HG02610 (cell line): Measurements from ENCODE around the gene NHLRC3.
"Not testable (repeated sequence)": the region's sequence is repeated elsewhere in the genome, so short reads cannot be mapped to it uniquely, and the experiment has no call there.

Source experiments
- ATAC-seq: cut with Tn5 transposase; IDR thresholded peaks from one replicate; pipeline ENCODE4 v1.9.1; 2021; ENCODE audit warnings: mild to moderate bottlenecking, moderate library complexity; ENCODE audit not compliant: unreplicated experiment

The NHLRC3 gene, protein sequence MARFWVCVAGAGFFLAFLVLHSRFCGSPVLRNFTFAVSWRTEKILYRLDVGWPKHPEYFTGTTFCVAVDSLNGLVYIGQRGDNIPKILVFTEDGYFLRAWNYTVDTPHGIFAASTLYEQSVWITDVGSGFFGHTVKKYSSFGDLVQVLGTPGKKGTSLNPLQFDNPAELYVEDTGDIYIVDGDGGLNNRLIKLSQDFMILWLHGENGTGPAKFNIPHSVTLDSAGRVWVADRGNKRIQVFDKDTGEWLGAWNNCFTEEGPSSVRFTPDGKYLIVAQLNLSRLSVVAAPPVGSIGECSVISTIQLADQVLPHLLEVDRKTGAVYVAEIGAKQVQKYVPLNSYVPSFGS

DNA sequence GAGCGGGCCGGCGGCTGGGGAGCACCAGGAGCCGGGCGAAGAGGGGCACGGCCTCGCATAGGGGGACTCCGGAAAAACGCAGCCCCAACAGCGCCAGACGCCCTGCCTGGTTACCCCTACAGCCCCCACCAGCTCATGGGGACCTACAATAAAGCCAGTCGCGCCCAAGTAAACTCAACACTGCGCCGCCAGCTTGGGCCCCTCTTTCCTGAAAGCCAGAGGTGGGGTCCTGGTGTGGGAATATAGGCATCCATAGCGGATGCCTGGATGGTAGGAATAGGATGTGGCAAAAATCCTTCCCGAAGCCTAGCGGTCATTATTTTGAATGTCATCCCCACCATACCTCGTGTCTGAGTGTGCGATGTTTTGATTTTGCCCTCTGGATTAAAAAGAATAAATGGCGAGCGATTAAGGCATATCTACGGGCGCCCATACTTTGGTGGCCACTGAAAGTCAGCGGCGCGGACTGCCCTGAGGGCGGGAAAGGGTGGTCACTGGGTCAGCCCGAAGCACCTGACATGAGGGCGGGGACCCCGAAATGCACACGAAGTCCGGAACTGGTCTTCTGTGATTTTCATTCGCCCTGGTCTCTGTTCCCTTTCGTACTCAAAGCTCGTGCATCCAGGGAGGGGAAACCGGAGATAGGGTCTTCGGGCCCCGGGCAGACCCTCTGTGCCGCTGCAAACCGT is at the start of gene NHLRC3, which contains the start of gene PROSER1:
Gene NHLRC3 (plus strand): TSS at position 577 of the 689 bp plus-strand sequence. CDS start 184 bp downstream, outside the sequence.
Gene PROSER1 (minus strand): TSS at position 210 of the 689 bp plus-strand sequence. CDS start 847 bp downstream, outside the sequence.
- peak; percentile 69 for ATAC-seq

DNA sequence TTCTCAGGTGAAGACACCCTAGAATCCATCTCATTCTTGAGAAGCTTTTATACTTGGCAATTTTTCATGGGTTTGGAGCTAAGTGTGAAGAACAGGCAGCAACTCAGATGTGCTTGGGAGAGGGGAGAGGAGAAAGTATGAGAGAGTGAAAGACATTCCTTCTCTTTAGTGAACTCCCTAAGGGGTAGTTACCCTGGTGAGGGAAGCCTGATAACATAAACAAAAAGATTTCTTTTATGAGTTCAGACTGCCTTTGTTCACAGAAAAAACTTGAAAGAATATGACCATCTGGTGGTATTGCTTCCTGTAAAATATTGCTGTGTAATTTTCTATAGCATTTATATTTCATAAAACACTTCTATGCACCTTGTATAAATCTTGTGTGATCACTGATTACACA is 47.6 kb upstream of the NHLRC3 start, which contains the start of gene STOML3:
Gene STOML3 (minus strand): TSS at position 139 of the 400 bp plus-strand sequence. CDS start 110 bp downstream, at position 29.
- ATAC-seq: no peak

DNA sequence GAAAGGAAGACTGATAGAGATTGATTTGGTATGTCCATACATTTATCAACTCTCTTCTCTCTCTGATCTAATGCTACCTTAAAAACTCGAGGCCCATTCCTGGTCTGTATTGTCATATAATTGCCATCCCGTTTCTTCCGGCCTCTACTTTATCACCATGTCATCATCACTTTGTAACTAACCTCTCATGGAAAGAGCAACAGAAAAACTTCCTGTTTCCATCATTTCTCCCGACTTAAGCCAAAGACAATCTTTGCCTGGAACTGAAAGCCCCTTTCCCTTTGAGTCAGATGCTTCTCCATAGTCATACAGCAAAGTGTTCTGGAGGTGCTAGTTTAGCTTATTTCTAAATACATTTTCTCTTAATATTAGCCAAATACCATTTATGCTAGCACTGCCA is 44.9 kb upstream of the NHLRC3 start:
- no peak for ATAC-seq

DNA sequence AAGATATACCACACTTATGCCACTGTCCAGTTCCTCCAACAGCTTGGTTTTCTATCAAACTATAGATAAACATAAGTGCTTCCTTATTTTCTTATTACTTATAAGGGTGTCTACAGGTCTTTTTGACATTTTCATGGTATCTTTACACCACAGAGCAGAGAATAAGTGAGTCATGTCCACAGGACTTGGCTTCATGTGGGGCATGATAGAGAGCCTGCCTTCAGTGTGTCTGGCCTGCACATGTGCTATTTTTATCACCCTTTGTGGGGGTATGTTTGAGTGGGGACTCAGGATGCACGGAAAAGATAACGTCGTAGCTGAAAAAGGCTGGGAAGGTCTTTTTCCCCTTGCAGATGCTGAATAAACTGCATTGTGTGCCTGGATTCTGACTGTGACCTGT is 39.5 kb upstream of the NHLRC3 start:
- ATAC-seq: no peak

DNA sequence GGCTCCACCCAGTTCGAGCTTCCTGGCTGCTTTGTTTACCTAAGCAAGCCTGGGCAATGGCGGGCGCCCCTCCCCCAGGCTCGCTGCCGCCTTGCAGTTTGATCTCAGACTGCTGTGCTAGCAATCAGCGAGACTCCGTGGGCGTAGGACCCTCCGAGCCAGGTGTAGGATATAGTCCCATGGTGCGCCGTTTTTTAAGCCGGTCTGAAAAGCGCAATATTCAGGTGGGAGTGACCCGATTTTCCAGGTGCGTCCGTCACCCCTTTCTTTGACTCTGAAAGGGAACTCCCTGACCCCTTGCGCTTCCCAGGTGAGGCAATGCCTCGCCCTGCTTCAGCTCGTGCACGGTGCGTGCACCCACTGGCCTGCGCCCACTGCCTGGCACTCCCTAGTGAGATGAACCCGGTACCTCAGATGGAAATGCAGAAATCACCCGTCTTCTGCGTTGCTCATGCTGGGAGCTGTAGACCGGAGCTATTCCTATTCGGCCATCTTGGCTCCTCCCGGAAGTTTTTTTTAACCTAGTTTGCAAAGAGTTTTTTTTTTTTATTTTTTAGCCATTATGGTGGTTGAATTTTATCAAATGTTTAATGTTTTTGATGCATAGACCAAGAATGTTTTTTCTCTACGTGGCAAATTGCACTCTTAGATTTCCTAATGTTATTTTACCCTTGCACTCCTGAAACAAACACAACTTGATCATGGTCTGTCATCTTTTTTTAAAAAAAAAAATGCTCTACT is 31.7 kb upstream of the NHLRC3 start:
- not testable (repeated sequence) for ATAC-seq

DNA sequence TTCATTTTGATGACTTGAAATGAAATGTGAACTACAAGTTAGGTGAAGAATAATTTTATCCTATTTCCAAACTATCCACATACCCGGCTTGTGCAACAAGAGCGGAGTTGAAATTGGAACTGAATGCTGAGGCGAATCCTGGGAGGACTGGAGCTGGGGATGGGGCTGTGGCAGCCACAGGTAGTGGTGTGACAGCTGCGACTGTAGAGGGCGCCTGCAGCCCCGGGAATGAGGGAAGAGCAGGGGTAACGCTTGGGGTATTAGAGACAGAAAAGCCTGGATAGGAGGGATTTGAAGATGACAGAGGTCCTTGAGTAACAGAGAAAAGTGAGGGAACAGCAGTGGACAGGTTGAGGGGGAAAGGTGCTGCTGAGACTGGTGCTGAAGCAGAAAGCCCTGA is 25.6 kb upstream of the NHLRC3 start:
- no peak for ATAC-seq

DNA sequence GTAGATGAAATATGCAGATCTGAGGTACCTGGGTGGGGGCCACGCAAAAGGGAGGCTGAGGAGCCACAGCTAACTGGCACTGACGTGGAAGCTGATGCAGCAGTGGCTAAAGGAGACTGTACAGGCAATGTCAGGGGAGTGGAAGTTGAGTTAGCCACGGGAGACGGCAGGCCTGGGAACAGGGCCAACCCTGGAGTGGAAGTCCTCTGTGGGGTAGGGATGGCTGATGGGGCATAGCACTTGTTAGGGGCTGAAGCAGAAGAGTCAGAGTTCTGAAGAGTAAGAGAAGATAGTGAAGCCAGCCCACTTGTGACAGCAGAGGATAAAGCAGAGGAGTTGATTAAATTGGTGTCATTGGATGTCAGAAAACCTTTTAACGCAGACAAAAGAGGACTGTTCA is 24.8 kb upstream of the NHLRC3 start:
- no peak for ATAC-seq

DNA sequence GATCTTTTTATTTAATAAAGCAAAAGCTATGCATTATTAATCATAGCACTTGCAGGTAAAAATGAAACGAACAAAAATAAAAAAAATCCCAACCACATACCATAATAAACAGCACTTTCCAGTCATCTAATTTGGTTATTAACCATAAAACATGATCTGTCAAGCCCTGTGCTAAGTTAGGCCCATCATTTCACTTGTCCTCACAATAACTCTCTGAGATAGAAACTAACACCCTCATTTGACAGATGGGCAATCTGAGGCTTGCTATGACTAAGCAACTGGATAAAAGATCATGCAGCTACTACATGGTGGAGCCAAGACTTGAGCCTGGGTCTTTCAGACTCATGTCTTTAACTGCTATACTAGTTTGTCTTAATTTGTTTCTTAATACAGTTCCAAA is 22.2 kb upstream of the NHLRC3 start:
- peak; percentile 98 for ATAC-seq

DNA sequence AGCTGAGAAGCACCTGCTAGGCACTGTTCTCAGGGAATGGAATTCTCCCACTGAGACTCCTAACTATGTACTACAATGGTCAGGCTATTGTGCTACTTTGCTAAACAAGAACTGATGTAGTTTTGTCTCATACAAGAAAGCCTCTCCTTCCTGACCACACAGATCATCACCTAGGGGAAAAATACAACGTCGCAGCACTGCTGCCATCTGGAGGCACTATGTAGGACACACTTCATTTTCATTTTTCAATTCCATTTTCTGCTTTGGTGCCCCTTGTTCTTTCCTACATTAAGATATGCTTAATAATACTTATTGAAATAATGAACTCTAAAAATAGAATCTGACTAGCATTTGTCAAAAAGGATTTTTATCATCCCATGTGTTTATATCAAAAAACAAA is 21.5 kb upstream of the NHLRC3 start:
- peak; percentile 69 for ATAC-seq

DNA sequence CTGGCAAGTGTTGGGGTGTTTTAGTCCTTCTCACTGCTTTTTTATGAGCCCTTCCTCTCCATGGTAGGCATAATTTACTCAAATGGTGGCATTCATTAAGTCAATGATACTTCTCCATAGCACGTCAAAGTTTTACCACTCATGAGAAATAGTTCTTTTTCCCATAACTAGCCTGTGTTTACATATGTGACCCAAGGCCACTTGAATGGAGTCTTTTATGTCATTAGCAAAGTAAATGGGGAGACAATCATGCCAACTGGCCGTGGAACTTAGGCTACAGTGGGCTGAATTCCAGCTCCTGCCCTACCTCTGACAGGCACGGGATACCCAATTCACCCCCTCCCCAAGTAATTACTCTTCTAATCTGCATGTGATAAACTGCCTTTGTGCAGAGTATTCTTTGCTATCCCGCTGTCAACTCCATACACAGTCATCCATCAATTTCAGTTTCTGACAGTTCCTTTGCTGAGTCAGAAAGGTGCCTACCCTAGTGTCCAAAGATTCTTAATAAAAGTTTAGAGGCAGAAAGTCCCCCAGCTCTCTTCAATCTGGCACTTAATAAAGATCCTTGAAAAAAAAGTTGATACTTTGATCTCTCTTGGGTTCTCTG is 17.3 kb upstream of the NHLRC3 start:
- no peak for ATAC-seq

DNA sequence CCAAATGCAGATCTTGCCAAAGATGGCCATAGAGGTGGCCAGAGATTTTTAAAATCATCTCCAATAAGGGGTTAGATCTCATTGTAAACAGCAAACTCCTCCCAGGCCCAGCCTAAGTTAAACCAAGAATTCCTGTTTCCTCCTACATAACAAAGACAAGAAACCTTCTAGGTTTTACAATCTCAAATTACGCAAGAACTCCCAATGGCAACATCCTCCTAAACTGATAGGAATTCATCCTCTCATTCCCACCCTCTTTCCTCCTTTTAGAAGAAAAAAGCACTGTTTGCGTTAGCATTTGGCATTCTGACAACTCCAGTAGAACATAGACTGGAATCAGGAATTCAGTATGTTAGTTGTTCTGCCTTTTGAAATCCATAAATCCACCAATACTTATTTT is 14.9 kb upstream of the NHLRC3 start:
- ATAC-seq: no peak

DNA sequence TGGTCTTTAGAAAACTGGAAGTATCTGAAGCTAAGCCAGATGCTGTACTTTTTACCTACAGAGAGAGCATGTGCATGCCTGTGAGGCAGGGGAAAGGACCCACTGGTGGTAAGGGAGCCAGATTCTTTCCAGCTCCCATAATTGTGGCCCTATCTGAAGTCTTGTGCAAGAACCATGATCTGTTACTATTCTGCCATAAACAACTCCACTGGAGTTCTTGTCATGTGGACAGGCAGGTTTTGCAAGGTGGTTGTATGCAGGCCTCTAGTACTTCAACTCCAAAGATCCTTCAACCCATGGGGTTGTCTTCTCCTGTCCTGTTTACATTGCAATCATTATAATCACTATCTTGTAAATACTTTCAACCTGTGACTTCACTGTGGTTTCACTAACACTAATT is 14.5 kb upstream of the NHLRC3 start:
- ATAC-seq: no peak

DNA sequence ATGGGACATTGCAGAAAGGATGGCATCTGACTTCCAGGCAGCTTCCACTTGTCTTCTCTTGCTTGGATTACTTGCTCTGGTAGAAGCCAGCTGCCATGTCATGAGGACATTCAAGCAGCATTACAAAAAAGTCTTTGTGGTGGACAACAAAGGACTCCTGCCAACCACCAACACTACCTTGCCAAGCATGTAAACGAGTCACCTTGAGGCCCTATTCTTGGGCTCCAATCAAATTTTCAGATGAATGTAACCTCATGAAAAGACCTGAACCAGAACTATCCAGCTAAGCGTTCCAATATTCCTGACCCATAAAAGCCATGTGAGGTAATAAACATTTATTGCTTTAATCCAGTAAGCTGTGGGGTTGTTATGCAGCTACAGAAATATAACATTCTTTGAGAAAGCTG is 12.8 kb upstream of the NHLRC3 start:
- ATAC-seq: no peak

DNA sequence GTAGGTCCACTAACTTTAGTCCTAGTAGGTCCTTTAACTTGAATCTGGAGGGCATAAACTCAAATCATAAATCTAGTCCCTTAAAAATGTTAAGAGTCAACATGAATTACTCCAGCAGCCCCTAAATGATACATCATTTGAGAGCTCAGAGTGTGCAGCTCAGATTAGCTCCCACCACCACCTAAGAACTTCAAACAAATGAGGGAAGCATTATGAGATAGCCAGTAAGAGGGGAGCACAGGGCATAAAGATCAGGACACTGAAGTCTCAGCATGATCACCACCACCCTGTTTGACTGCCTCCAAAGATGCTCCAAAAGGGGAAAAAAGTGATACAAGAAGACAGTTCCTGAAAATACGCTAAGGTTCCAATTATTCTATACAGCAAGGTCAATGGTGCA is 6.1 kb upstream of the NHLRC3 start:
- ATAC-seq: no peak

DNA sequence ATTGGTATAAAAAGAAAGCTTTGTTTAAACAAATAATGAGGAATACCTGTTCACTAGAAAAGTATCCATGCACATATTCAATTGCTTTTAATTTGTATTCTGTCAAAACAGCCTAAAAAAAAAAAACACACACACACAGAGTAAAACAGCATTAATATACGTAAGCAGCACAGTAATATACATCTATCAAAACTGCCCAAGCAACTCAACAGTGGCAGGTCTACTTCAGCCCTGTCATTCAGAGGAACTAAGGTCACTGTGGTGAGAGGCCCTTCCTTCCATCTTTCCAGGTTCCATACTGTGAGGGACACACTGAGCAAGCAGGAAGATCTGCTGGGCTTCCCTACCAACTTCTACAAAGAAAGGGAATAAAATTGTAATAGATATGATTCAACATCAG is 4.2 kb upstream of the NHLRC3 start:
- ATAC-seq: no peak

DNA sequence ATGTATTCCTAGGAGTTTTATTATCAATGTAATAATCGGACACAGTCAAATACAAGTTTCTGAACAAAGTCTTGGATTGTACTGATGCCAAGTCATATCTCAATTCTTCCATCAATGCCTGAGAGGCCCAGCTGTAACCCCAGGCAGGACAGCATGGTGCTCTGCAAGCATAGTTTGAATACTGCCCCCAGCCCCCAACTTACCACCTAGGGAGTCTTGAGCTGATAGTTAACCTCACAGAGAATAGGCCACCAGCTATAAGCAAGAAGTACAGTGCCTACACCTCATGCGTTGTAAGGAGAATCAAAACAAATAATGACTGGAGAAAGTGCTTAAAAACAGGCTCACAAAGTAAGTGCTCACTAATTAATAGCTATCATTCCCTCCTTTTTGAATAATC is 3.1 kb upstream of the NHLRC3 start:
- no peak for ATAC-seq

DNA sequence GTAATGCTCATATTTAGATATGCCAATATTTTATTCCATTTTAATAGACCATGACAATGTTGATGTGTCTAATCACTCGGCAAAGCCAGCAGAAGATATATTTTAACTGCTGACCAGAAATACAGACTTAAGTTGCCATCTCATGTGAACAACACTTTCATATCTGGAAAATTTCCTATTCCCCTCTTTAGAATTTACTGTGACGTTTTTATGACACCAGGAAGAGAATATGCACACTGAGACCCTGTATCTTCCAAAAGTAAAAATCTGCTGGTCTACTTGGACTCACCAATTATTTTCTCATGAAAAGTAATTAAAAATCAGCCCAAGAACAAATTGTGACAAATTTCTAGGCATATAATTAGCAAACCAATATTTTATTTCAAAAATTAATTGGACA is 2.5 kb upstream of the NHLRC3 start:
- ATAC-seq: no peak

DNA sequence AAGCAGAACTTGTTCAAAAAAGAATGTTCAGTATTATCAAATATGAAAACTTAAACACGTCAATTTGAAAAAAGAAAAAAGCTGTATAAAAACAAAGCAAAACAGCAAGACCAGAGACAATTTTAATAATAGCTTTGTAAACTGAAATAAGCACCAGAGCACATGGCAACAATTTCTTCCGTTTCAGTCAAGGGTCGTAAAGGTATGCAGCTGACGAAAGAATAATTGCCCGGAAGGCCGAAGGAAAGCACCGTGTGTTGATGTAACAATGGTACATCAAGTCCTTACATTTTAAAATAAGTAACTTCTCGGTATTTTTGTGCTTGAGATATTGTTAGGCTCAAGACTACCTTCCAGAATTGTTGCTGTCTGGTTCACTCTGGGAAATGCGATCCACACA is 2.0 kb upstream of the NHLRC3 start:
- ATAC-seq: no peak

DNA sequence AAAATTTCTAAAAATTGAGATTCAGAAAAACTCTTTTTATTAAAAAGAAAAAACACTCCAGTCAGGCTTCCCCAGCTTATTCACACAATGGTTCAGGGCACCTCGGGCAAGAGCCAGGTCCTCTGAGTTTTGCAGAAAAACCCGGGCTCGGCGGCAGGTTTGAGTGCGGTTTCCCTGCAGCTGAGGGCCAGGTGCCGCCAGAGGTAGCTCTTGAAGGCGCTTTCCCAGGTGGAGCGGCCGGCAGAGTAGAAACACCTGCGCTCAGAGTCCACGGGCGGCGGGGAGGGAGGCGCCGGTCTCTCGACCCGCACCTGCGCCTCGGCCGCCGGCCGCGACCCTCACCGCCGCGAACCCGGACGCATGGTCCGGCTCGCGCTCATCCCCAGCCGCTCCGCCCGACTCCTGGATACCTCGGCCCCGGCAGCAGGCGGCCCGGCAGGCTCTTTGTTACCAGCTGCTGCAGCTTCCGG is 811 bp upstream of the NHLRC3 start:
- ATAC-seq: peak; percentile 30

DNA sequence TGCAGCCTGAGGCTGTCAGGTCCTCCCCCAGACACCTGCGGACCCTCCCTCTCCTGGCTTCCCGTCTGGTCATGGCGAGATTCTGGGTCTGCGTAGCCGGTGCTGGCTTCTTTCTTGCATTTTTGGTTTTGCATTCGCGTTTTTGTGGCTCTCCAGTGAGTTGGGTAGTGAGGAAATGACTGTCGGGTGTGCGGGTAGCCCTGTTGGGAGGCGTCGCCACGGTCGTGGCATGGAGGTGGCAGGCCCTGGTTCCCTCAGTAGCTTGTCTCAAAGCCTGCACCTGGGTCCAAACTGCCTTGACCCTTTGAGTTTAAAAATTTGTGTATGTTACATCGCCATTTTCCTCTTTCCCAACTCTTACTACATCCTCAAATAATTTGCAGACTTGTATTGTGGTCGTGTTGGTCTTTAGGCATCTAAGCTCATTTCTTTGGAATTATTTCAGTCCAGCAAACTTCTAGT is 344 bp downstream of the NHLRC3 start:
- ATAC-seq: peak; percentile 46

DNA sequence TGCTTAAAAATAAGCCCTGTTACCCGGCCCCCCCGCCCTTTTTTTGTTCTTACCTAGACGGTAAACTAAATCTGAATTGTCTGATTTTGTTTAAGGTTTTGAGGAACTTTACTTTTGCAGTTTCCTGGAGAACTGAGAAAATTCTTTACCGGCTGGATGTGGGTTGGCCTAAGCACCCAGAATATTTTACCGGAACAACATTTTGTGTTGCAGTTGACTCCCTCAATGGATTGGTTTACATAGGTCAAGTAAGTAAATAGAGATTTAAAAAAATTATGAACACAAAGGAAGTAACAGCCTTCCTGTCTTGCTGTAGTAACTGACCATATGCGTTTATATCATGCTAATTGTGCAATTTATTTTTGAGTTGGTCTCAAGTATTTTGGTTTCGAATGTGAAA is 785 bp downstream of the NHLRC3 start:
- no peak for ATAC-seq
